Progenitor cell of endocrine pancreas (in vitro differentiated cells): ENCODE measurements around the gene LRRC73. TPM values are rescaled to one million over a fixed set of nuclear protein-coding genes. Genes with fewer than 3 reads are reported as not detected.
"Not testable (repeated sequence)": the region's sequence is repeated elsewhere in the genome, so short reads cannot be mapped to it uniquely, and the experiment has no call there.

ENCODE experiments used
- DNase-seq: peaks from one replicate; pipeline ENCODE4 v3.0.0; 2021; ENCODE audit warnings: low spot score; ENCODE audit not compliant: unreplicated experiment
- H3K27ac Mint-ChIP-seq: 2 replicates; pipeline ENCODE4 v1.8.0; 2021; ENCODE audit warnings: mild to moderate bottlenecking, moderate library complexity, mixed read lengths
- H3K27me3 Mint-ChIP-seq: 2 replicates; pipeline ENCODE4 v1.8.0; 2021; ENCODE audit warnings: mixed read lengths
- H3K36me3 Mint-ChIP-seq: 2 replicates; pipeline ENCODE4 v1.8.0; 2022; ENCODE audit warnings: mixed read lengths; ENCODE audit not compliant: insufficient read depth
- H3K4me1 Mint-ChIP-seq: 2 replicates; pipeline ENCODE4 v1.8.0; 2021; ENCODE audit warnings: low read depth, mixed read lengths
- H3K4me3 Mint-ChIP-seq: 2 replicates; pipeline ENCODE4 v1.8.0; 2021; ENCODE audit warnings: low read depth, mild to moderate bottlenecking, moderate library complexity, mixed read lengths
- H3K9me3 Mint-ChIP-seq: 2 replicates; pipeline ENCODE4 v1.8.0; 2021; ENCODE audit warnings: low read depth, mixed read lengths
- total RNA-seq: library from RNA; stranded (reverse); gene quantifications from 2 replicates; pipeline ENCODE4 v1.2.1, GENCODE V29; 2021
- TF ChIP-seq, protein P1 (sequence below): fragments of 200-600 bp; sonication (generic); IDR thresholded peaks from one replicate; pipeline ENCODE4 v1.5.0; 2021; ENCODE audit warnings: antibody characterized with exemption, mild to moderate bottlenecking; ENCODE audit not compliant: unreplicated experiment

LRRC73 gene
- total RNA-seq, 1 donor from 2014 or later: 1.5 TPM

DNA sequence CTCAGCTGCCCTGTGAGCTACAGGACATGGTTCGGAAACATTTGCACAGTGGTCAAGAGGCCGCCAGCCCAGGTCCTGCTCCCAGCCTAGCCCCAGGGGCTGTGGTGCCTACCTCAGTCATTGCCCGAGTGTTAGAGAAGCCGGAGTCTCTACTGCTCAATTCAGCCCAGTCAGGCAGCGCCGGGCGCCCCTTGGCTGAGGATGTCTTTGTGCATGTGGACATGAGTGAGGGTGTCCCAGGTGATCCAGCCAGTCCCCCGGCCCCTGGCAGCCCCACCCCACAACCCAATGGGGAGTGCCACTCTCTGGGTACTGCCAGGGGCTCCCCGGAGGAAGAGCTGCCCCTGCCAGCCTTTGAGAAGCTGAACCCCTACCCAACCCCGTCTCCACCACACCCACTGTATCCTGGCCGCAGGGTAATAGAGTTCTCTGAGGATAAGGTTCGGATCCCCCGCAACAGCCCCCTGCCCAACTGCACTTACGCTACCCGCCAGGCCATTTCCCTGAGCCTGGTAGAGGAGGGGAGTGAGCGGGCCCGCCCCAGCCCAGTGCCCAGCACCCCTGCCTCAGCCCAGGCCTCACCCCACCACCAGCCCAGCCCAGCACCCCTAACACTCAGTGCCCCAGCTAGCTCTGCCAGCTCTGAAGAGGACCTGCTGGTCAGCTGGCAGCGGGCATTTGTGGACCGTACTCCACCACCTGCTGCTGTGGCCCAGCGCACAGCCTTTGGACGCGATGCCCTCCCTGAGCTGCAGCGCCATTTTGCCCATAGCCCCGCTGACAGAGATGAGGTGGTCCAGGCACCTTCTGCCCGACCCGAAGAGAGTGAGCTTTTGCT, 5.2 kb downstream of the LRRC73 start:
- H3K36me3 Mint-ChIP-seq: peaks cover 17% of the 10 kb centered on the region
- TF ChIP-seq, protein P1, sequence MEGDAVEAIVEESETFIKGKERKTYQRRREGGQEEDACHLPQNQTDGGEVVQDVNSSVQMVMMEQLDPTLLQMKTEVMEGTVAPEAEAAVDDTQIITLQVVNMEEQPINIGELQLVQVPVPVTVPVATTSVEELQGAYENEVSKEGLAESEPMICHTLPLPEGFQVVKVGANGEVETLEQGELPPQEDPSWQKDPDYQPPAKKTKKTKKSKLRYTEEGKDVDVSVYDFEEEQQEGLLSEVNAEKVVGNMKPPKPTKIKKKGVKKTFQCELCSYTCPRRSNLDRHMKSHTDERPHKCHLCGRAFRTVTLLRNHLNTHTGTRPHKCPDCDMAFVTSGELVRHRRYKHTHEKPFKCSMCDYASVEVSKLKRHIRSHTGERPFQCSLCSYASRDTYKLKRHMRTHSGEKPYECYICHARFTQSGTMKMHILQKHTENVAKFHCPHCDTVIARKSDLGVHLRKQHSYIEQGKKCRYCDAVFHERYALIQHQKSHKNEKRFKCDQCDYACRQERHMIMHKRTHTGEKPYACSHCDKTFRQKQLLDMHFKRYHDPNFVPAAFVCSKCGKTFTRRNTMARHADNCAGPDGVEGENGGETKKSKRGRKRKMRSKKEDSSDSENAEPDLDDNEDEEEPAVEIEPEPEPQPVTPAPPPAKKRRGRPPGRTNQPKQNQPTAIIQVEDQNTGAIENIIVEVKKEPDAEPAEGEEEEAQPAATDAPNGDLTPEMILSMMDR: no peak
- H3K4me1 Mint-ChIP-seq: peaks cover 4% of the 10 kb centered on the region
- no peak overlapping the region for H3K27ac Mint-ChIP-seq
- peaks cover 20% of the 10 kb centered on the region for H3K27me3 Mint-ChIP-seq
- no peaks in the 10 kb centered on the region for H3K9me3 Mint-ChIP-seq
- no peak overlapping the region for H3K4me3 Mint-ChIP-seq
- no peak for DNase-seq

DNA sequence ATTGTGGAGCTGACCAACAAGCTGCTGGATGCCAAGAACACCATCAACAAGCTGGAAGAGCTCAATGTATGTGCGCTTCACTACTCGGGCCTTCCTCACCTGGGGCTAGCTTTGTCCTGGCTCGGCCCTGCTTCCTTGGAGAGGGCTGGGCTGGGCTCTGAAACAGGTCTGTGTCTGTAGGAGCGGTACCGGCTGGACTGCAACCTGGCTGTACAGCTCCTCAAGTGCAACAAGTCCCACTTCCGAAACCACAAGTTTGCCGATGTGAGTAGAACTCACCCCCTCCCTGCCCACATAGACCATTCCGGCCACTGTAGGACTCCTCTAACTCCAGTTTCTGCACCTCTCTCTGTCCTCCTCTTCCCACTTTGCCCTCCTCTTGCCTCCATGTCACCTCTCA, 6.7 kb downstream of the LRRC73 start:
- H3K9me3 Mint-ChIP-seq: no peaks in the 10 kb centered on the region
- no peak overlapping the region for H3K4me3 Mint-ChIP-seq
- H3K36me3 Mint-ChIP-seq: peaks cover 19% of the 10 kb centered on the region
- no peak for DNase-seq
- H3K27ac Mint-ChIP-seq: peak overlapping the region; percentile 43
- TF ChIP-seq, protein P1: no peak
- no peaks in the 10 kb centered on the region for H3K4me1 Mint-ChIP-seq
- H3K27me3 Mint-ChIP-seq: peaks cover 10% of the 10 kb centered on the region

DNA sequence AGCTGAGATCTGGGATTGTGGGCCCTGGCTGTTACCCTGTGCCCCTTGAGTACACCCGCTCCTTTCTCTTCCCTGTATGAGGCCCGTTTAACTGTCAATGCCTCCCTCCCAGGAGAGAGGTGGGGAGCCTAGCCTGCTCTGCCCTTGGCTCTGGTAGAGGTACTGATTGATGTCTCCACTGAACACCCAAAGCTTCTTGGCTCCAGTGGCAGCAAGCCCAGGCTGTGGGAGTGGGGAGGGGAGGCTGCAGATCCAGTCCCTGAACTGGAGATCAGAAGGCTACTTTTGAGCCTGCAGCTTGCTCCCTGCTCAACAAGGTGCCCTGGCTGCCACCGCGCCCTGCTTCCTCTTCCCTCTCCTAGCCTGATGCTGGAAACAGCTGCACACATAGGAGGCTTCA, 7.5 kb downstream of the LRRC73 start:
- no peak for DNase-seq
- H3K4me3 Mint-ChIP-seq: no peak overlapping the region
- no peaks in the 10 kb centered on the region for H3K4me1 Mint-ChIP-seq
- peaks cover 3% of the 10 kb centered on the region for H3K27me3 Mint-ChIP-seq
- TF ChIP-seq, protein P1: no peak
- H3K9me3 Mint-ChIP-seq: no peaks in the 10 kb centered on the region
- H3K27ac Mint-ChIP-seq: no peak overlapping the region
- H3K36me3 Mint-ChIP-seq: peaks cover 19% of the 10 kb centered on the region

DNA sequence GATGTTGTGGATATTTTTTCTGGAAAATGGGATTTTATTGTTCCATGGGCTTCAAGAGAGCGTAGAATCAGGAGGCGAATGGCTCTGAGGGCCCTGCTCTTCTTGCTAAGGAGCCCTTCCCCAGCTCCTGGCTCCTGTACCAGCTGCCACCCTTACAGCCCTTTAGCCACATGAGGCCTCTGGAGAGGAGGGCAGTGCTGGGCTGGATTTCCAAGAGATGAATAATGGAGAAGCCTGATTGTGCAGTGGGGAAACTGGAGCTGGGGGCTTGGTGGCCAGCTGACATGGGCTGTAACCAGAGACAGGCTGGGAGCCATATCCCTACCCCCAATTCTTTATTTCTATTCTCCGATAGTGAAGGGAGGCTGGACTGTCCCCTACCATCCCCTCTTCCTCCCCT, 9.2 kb downstream of the LRRC73 start:
- H3K9me3 Mint-ChIP-seq: no peaks in the 10 kb centered on the region
- TF ChIP-seq, protein P1: no peak
- peaks cover 1% of the 10 kb centered on the region for H3K4me1 Mint-ChIP-seq
- peaks cover 17% of the 10 kb centered on the region for H3K36me3 Mint-ChIP-seq
- H3K27ac Mint-ChIP-seq: no peak overlapping the region
- no peaks in the 10 kb centered on the region for H3K27me3 Mint-ChIP-seq
- no peak overlapping the region for H3K4me3 Mint-ChIP-seq
- no peak for DNase-seq

DNA sequence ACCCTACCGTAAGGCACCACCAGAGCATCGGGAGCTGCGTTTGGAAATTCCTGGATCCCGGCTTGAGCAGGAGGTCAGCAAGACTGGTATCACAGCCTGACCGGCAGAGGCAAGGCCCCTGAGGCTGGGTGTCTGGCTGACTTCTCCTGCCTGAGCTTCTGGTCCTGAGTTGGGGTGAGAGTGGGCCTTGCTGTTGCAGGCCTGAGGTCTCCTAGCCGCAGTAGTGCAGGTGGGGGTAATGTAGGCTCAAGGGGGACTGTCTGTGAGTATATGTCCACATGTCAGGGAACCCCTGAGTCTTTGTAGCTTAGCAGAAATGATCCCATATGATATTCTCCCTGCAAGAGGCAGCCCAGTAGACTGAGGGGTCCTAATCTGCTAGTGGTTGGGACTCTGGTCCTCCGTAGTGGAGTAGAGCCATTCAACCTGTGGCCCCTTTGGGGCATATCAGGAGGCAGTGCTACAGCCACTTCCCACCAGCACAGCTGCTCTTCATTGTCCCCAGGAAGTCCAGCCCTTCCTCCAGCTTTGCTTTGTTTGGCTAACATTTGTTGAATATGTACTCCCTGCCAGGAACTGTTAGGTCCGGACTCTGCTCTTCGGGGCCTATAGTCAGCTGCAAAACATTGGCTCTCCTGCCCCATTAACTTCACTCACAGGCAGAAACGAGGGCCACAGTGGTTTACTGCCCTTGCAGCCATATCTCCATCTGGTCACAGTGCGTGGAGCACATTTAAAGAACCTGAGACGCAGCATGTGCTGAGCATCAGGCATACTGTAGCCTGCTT, 10.9 kb downstream of the LRRC73 start:
- Mint-ChIP-seq H3K36me3 (peaks cover 13% of the 10 kb centered on the region), H3K4me1 (peaks cover 1% of the 10 kb centered on the region), H3K4me3 (no peak overlapping the region), H3K27ac (no peak overlapping the region), H3K9me3 (no peaks in the 10 kb centered on the region), H3K27me3 (no peaks in the 10 kb centered on the region)
- no peak for DNase-seq
- TF ChIP-seq, protein P1: no peak

DNA sequence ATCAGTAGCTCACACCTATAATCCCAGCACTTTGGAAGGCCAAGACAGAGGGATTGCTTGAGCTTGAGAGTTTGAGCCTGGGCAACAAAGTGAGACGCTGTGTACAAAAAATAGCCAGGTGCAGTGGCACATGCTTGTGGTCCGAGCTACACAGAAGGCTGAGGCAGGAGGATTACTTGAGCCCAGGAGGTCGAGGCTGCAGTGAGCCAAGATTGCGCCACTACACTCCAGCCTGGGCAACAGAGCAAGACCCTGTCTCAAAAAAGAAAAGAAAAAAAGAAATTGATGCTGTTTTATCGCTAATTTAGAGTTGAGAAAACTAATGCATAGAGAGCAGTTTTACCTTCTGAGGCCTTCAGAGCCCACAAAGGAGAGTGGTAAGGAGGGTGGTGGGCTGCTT, 11.9 kb downstream of the LRRC73 start:
- H3K9me3 Mint-ChIP-seq, H3K27me3 Mint-ChIP-seq, H3K36me3 Mint-ChIP-seq, H3K4me1 Mint-ChIP-seq, DNase-seq, H3K4me3 Mint-ChIP-seq, H3K27ac Mint-ChIP-seq: not testable (repeated sequence)
